Globus pallidus (tissue), 1 donor: ENCODE measurements around the gene ACVR1B.

ENCODE experiments used
- DNase-seq: peaks from one replicate; pipeline ENCODE4 v3.0.0-alpha.2; 2015; ENCODE audit warnings: low spot score

Gene ACVR1B

DNA sequence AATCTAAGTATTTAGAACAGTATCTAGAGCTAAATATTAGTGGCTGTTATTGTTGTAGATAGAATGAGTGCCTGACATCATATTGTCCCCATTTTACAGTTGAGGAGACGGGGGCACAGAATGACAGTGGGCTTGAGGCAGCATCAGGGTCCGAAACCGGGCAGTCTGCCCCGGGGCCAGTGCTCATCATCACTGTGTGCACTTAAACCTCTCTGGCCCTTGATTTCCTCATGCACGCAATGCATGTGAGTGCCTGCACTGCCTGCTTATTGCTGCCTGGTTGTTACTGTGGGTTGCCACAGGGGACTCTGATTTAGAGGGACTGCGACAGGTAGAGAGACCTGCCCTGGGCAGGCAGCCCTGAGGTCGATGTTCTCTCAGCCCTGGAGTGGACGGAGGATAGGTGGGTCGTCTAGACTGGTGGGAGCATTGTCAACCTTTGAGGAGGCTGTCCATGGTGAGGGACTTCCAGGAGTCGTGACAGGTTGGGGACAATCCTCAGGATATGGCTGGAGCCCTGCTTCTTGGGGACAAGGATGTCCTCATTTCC is 34.4 kb upstream of the ACVR1B start:
- no peak for DNase-seq

GRCh38 chr12:51917746-51918453 is 33.6 kb upstream of the ACVR1B start:
- no peak for DNase-seq

- no peak for DNase-seq
Observed at GRCh38 chr12:51920046-51920445, 31.5 kb upstream of the ACVR1B start.

- DNase-seq: no peak
Observed at GRCh38 chr12:51921017-51921725, 30.3 kb upstream of the ACVR1B start.

DNA sequence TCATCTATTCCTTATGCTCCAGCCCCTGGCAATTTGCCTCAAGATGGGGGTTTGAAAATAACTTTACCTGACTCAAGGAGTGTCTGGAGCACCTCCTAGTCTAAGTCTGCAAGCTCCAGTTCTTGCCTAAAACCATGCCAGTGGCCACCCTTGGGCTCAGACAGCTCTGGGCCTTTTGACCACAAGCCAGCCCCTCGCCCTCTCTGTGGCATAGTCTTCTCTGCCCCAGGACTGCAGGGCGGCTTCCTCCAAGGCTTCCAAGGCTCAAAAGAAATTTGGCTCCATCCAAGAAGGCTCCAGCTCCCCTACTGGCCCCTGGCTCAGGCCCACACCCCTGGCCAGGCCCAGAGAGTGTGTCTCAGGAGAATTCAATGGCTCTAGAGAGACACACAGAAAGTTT is 29.4 kb upstream of the ACVR1B start:
- no peak for DNase-seq

GRCh38 chr12:51922762-51923505 is 28.6 kb upstream of the ACVR1B start:
- peak; percentile 58 for DNase-seq

GRCh38 chr12:51923506-51924365 is 27.8 kb upstream of the ACVR1B start:
- no peak for DNase-seq

DNA sequence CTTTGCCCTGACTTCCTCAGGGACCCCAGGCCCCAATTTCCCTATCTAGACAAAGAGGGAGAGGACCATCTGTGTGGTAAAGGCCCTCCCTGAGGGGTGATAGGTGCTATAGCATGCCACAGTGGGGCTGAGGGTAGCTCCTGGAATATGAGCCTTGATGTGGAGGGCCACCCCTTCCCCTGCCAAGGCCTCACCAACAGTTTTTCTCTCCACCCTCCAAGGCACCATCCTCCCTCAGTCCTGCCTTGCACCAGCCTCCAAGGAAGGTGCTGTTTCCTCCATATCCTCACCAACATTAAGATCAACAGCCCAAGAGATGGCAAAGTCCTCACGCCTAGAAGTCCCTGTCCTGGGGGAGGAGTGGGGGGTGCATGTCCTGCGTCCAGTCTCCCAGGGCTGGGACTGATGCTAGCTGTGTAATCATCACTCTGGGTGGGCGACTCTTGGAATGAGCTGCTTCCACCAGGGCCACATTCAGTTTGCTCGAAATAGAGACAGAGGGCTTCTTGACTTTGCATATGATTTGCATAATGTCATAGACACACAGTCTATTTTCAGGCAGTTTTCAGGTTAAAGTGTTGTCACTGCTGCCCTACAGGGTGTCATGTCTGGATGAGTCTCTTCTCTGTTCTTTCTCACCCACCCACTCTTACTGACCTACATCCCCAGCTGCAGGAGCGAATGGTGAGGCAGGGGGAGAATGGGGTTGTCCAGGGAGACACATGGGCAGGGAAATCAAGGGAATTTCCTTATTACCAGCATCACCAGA is 26.8 kb upstream of the ACVR1B start:
- DNase-seq: no peak

- no peak for DNase-seq
Observed at GRCh38 chr12:51925346-51926063, 26.0 kb upstream of the ACVR1B start.

- DNase-seq: no peak
Observed at GRCh38 chr12:51926064-51926632, 25.4 kb upstream of the ACVR1B start.

DNA sequence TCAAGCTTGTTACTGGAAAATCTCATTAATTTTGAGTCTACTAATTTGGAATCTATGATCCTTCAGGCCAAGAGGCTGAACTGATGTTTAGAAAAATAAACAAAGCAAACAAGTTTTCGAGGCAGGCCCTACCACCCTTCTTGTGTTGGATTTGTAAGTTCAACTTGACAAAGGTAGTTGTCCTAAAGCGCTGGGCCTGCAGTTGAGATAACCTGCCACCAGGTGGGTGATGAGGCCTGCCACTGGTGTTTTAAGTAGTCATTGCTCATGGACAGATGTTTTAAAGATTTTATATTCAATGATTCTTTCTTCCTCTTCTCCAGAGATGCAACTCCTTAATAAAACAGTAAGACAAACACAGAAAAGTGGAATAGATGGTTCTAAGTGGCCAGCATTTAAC is 24.8 kb upstream of the ACVR1B start:
- no peak for DNase-seq

DNA sequence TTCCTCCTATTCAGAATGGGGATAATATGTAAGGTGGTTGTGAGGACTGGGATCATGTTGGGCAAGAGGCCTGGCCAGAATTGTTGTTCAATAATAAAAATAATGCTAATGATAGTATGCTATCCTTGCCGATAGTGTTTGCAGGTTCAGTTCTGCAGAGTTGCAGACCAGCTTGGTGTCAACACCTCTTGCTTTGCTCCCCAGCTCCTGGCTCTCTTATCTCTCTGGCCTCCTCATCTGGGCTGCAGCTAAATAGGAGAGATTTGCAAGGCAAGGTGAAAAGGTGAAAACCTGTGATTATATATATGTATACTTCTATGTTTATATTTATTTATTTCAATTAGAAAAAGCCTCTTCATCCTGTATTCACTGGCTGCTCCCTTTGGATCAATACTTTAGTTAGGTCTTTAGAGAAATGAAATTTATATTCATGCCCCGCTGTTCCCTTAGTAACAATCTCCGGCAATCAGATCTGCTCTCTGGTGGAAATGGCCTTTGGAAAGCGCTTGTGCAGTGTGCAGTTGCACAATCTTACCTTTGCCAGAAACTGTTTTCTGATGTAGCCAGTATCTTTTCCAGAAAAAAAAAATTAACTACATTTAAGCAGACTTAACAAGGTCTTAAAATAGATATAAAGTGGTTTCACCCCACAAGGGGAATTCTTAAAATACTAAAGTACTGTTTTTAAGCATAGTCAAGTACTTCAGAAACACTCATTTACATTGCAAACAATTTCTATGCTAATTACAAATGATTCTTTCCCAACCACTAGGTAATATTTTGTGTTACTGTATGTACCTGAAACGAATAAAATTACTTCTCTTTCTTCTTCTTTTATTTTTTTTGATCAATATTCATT is 19.1 kb upstream of the ACVR1B start:
- no peak for DNase-seq

- DNase-seq: no peak
Observed at GRCh38 chr12:51934080-51934479, 17.4 kb upstream of the ACVR1B start.

DNA sequence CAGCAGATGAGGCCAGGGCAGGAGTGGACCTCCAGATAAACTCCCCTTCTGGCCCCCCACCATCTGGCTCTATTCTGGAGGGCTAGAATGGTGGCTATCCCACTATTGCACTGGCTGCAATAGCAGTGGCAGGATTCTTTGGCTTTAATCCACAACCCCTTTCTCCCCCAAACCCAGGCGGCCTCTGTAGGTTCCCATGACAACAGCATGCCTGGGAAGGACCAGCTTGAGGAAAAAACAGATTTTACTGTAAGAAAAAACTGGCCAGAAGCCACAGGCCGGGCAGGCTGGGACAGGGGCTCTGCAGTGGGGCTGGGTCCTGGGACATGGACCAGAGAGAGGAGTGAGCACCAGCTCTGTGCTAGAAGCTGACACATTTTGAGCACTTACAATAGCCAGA is 13.6 kb upstream of the ACVR1B start:
- DNase-seq: no peak

- DNase-seq: no peak
Observed at GRCh38 chr12:51938726-51939125, 12.8 kb upstream of the ACVR1B start.

GRCh38 chr12:51941011-51941581 is 10.4 kb upstream of the ACVR1B start:
- DNase-seq: no peak

- no peak for DNase-seq
Observed at GRCh38 chr12:51941604-51942003, 9.9 kb upstream of the ACVR1B start.

DNA sequence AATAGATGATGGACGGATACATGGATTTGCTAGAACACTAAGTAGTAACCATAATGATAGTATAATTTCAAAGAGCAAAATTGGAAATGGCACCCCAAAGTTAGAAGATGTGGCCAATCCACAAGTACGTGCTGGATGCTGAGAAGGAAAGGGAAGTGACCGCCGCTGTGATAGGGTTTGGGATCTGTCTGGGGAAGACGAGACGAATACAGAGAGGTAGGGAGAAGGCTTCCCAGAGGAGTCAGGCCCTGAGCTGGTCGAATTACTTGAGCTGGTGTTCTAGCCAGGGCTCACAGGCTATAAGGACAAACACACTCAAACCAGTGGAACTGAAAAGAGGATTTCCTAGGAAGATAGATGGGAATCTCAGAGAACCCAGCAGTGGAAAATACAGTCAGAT is 9.4 kb upstream of the ACVR1B start:
- DNase-seq: no peak
